Stimulated activated CD8-positive, alpha-beta memory T cell treated with anti-CD3 and anti-CD28 coated beads, Interleukin-7, amount 100 ng/mL, for 24 hours (primary cell): ENCODE data around the gene PKHD1.

ENCODE experiments used
- DNase-seq: peaks from one replicate; pipeline ENCODE4 v3.0.0-alpha.2; 2020; ENCODE audit warnings: low read depth

PKHD1 gene, protein sequence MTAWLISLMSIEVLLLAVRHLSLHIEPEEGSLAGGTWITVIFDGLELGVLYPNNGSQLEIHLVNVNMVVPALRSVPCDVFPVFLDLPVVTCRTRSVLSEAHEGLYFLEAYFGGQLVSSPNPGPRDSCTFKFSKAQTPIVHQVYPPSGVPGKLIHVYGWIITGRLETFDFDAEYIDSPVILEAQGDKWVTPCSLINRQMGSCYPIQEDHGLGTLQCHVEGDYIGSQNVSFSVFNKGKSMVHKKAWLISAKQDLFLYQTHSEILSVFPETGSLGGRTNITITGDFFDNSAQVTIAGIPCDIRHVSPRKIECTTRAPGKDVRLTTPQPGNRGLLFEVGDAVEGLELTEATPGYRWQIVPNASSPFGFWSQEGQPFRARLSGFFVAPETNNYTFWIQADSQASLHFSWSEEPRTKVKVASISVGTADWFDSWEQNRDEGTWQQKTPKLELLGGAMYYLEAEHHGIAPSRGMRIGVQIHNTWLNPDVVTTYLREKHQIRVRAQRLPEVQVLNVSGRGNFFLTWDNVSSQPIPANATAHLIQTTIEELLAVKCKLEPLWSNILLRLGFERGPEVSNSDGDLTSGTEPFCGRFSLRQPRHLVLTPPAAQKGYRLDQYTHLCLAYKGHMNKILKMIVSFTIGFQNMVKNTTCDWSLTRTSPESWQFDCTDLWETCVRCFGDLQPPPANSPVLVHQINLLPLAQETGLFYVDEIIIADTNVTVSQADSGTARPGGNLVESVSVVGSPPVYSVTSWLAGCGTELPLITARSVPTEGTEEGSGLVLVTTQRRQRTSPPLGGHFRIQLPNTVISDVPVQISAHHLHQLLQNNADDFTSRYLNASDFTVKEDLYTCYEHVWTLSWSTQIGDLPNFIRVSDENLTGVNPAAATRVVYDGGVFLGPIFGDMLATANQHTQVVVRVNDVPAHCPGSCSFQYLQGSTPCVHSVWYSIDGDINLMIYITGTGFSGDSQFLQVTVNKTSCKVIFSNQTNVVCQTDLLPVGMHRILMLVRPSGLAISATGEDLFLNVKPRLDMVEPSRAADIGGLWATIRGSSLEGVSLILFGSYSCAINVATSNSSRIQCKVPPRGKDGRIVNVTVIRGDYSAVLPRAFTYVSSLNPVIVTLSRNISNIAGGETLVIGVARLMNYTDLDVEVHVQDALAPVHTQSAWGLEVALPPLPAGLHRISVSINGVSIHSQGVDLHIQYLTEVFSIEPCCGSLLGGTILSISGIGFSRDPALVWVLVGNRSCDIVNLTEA (N-terminal part only)

DNA sequence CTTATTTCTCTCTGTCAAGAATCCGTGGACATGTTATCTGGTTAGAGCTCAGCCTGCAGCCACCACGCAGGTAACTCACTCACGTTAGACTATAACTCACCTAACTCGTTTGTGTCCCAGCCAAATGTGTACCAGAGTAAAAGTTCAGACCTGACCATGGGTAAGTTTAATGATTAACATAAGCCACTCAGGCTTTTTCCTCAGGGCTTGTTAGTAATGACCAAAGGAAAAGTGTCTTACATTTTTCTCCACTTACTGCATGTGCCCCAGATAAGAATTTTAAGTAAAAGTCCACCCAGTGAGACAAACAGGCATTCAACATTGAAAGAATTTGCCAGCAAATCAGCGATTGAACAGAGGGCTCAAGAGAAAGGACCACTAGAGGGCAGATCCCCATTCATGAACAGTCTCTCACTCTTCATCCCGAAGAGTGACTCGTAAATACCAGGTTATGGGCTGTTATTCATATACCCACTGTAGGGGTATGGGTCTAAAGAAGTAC, at the start of gene PKHD1:
Gene PKHD1 (minus strand): TSS at position 116 of the 502 bp plus-strand sequence. CDS start 2,680 bp downstream, outside the sequence.
- no peak for DNase-seq

DNA sequence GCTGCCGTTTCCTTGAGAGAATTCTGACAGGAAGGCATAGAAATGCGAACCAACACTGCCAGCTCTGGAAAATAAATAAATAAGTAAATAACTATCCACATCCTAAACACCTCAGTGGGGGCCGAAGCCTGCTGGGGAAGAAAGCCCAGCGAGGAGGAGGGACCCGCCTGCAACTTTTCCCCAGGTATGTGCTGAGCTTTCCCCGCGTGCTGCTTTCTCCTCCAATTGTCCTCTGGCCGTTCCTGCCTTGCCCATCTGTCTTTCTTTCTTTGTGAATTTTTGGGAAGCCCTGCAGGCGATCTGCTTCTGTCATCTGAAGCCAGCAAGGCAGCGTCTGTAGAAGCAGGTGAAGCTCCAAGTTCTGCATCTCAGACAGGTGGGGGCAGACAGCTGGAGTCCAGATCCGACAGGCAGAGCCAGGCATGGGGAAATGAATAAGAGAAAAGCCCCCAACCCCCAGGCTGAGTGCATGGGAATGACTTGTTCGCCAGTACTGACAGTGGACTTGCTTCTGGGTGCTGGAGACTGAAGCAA, 49.6 kb upstream of the PKHD1 start:
- no peak for DNase-seq

DNA sequence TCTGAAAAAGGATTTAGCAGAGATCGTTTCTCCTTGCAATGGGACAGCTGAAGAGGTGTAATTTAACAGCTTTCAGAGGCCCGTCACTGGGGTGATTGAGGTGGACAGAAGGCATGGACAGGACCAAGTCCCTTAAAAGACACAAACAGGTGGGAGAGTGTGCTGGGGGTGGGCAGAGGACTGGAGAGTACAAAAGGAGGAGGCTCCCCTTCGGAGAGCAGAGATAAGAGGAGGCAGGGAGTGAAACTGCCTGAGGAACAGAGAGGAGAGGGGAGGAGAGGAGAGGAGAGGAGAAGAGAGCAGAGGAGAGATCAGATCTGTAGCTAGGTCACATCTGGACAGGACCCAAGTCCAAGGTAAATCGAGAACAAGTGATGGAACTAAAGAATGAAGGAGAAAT, 48.6 kb upstream of the PKHD1 start:
- no peak for DNase-seq

DNA sequence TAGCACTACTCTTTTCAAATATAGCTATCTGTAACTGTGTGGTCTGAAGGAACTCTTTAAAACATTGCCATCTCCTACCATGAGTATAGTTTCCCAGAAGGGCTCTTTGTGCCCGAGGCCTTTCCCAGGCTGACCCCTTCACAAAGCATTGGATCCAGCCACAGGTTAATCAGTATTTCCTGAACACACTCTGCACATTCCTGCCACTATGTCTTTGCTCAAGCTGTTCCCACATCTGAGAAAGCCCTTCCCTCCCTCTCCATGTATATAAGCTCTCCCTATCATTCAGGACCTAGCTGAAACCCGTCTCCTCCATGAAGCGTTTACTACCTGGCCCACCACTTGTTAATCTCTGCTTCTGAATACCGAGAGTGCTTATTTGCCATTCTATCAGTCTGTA, 47.8 kb upstream of the PKHD1 start:
- DNase-seq = no peak

DNA sequence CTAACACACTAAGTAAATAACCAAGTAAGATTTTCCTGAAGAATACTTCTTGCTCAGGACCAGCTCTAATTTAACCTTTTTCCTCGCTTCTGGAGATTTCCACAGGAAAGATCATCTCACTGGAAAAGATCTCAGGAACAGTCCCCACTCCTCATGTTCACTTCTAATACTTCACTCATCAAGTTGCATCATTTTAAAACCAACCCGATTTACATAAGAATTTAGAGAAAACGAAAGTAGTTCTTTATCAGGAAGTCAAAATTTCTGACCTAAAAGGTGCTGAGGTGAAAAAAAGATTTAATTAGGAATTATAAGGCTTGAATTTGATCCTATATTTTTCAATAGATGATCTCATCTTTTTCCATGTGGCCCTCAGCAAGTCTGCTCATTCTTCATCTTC, 46.6 kb upstream of the PKHD1 start:
- no peak for DNase-seq

DNA sequence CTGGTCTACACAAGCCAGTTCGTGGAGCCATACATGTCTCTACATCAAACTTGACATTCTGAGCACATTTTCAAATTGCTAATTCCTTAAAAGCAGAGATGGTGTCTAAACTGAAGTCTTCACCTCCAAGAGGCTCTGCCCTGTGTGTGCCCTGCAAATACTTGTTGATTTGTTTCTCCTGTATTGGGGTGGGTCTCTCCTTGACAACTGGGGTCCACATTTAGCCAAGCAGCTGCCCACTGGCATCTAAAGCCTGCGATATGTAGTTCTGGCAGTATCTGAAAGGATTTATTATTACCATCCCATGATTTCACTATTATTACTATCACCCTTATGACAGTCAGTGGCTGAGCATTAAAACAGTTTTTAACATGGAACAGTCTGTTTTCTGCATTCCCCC, 45.9 kb upstream of the PKHD1 start:
- DNase-seq = no peak

DNA sequence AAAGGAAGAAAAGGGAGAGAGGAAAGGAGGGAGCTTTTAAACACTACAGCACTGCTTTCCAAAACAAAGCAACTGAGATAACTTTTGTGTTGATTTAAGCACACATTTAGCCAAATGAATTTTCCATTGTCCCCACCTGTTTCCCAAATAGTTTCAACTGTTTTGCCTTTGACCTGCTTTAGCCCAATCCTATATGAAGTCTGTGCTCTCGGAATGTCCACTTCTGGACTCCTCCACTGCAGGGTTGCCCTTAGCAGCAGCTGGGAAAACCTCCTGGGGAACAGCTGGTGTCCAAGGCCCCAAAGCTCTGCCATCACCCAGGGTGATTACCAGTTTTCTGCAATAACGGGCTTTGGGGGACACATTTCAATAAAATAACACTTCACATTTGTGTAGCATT, 44.9 kb upstream of the PKHD1 start:
- DNase-seq = no peak

DNA sequence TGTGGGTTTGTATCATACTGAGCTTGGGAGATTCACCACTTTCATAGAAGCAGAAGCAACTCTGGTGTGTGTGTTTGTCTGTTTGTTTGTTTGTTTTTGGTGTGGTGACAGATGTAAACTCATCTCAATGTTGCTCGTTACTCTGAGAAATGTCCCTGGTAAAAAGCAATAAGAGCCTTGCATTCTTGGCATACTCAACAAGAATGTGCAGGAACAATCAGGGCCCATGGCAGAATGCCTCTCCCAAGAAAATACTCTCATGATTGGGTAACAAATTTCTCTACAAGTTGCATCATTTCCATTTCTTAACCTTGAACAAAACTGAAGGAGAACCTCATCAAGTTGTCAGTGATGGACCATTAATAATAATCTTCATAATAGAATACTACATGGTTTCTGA, 43.0 kb upstream of the PKHD1 start:
- DNase-seq = no peak

DNA sequence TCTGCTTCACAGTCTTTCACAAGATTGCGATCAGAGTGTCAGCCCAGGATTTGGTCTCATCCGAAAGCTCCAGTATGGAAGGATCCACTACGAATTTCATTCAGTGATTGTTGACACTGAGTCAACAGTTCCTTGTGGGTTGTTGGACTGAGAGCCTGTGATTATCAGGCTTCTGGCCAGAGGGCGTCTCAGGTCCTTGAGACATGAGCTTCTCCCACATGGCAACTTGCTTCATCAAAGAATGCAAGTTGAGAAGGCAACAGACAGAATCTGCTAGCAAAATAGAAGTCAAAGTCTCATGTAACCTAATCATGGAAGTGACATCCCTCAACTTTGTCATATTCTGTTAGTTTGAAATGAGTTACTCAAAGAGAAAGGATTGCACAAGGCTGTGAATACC, 40.5 kb upstream of the PKHD1 start:
- DNase-seq = no peak

DNA sequence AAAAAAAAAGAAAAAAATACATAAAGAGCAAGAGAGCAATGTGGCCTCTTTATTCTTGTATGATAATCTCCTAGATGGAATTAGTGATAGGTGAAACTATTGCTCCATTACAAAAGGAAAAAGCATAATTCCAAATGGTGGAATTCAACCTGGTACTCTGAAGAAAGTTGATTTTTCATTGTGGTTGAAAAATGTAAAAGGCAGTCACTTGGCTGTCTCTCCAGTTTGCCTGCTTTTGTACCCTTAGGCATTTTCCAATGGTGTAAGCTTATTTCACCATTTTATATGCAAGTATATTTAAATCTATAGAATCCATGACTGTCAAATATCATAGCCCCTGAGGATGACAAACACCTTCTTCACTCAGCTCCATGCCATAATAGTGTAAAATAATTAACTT, 38.8 kb upstream of the PKHD1 start:
- DNase-seq = no peak

DNA sequence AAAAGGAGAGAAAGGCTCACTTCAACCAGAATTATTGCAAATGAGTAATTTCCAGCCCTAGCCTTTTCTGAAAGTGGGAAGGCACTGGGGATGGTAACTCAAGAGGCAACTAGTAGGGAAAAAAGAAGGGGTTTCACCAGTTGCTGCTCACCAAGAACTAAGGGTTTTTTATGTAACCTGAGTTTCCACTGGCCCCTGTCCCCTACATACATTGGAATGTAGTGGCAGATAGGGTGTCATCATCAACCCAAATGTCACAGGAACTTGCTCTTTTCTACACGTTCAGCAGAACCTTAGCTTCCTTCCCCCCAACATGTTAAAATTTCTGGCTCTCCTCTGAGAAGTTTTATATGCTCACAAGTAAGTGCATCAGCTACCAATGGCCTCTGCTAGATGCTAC, 38.2 kb upstream of the PKHD1 start:
- DNase-seq = no peak

DNA sequence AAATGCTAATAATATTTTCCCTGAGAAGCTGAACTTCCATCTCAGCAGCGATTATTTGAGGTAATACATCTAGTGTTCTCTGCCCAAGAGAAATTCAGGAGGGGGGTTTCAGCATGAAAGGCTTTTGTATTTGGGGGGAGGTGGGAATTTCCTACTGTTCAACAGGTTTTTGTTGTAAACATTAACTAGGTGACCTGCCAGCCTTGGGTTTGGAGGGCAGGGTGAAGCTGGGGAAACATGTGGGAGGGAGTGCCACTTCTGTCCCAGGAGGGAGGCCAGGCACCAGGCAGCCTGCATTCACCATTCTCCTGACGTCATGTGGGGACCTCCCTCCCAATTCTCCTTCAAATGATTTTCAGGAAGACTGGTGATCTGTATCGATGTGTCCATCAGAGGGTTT, 37.7 kb upstream of the PKHD1 start:
- DNase-seq = no peak

DNA sequence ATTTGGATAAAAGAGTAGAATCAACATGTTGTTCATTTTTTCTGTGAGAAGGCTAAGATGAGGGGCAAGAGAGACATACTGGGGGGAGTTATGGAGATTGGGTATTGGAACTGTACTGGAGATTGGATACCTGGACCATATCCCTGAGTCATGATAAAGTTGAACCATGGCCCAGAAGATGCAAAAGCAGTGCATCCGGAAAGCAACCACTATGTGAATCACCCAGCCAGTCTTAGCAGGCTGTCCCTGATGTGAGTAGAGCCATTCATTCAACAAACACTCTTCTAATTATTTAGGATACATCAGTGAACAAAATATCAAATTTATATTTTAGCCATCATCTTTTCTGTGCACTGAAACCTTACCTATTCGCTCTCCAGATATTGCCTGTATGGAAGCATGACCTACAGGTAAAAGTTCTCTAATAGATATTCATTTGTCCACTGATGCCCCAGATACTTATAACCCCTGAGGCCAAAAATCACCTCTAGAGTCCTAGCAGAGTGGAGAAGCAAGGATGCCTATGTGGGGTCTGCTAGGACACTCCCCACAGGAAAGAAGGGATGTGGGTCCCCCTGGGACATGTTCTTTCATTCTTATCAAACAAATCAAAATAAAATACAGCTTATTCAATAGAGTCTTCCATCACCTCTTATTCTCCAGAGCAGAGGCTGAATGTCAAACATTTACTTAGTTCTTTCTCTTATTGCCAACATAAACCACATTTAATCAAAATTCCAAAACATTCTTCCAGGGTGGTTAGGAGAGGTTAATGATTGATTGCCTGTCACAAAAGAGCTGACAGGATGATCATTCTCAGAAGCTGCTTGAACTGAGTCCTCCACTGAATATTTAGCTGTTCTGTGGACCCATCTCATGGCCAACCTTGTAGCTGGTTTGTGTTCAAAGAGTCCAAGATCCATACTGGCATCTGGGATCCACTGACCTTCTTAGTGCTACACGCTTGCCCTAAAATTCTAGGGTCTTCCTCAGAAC, 37.0 kb upstream of the PKHD1 start:
- no peak for DNase-seq

DNA sequence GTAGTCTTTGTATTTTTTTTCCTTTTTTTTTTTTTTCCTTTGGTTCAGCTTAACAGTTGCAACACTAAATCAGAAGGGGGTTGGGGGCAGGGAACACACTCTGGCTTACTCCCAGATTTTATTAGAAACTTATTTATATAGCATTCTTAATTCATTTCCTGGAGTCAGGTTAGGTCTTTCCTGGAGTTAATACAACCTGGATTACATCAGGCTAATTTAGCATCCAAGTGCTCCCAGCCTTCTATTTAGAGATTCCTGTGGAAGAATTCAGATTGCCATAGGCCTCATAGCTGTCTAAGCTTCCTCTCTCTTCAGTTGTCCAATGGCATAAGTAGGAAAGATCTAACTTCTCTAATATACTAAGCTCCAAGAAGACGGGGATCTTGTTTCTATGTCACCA, 35.8 kb upstream of the PKHD1 start:
- DNase-seq = no peak

DNA sequence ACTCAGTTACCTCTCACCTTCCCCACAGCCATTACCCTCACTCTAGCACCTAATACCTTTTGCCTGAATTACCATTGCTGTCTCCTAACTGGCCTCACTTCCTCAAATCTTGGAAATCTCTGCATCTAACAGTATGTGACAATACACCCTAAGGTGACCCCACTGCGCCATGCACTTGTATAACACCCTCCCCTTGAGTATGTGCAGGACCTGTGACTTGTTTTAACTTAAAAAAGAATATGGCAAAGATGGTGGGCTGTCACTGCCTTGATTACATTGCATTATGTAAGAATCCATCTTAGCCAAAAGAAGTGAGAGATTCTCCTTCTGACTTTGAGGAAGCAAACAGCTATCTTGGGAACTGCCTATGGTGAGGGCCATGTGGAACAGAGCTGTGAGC, 29.9 kb upstream of the PKHD1 start:
- no peak for DNase-seq

DNA sequence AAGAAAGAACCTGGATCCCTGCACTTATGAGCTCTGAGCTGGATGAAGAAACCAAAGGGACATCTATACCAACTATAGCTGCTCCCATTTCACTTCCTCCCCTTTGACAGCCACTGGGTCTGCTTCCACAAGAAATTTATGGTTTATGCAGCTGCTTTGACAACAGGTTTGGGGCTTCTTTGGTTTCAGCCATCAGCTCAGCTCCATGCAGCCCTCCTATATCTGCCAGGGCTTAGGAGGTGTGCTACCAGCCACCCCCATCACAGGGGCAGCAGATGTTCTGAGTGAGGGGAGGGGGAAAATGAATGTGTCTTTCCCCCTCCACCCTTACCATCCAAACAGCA, 29.2 kb upstream of the PKHD1 start:
- DNase-seq = no peak

DNA sequence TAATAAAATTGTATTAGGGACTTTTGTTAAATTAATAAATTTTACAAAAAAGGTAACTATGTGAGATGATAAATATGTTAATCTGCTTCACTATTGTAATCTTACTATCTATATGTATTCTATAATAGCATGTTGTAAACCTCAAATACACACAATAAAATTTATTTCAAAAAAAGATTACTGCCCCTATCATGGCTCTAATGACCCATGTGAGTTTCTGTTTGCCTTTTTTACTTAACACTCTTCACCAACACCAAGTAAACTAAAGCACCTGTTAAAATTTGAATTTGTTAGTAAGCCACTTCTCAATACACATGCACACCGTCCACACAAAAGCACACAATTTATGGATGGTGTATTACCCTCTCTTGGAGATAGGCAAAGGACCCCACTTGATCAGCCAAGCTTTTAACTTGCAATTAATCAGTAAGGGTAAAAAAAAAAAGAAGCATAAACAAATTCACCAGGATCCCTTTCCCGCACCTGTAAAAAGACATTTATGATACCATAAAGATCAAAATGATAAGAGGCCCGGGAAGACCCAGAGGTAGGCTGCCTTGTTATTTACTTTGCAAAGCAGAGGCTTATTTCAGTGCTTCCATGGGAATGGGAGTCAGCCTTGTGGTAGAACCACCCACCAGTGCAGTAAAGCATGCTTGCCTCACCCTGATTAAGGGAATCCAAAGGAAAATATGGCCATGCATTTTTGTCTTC, 28.6 kb upstream of the PKHD1 start:
- no peak for DNase-seq

DNA sequence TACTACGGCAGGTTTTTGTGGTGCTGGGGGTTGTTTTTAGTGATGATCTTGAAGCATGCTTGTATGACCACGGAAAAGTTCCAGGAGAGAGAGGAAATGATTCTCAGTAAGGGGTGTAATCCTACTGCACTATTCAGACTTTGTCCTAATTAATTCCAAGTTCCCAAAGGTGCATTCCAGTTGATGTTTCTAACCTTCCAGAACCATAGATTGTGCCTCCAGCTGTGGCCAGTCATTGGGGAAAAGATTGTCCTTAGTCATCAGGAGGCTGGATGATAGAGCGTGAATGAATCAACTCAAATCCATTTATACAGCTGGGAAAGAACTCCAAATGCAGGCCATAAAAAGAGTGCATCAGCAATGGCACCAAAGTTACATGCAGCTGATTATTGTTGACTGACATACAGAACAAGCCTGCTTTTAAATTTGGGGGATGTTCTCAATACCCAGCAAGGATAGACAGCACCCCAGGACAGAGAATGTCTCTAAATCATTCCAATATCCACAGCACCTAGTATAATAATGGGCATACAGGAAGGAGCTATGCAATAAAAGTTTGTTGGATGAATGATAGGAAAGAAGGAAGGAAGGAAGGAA, 27.8 kb upstream of the PKHD1 start:
- DNase-seq = no peak

DNA sequence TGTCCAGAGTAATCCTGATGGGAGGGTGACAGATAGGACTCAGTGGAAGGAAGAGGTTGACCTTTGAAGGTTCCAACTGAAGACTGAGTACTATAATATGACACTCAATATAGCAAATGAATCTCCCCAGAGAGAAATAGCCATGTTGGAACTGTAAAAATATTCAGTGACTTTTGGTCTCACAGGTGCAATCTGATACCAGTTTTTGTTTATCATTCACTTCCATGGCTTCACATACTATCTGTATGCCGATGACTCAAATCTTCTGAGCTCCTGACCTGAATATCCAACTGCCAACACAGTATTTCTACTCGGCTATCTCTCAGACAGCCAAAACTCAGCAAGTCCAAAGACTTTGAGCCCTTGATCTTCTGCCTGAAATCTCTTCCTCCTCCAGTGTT, 21.8 kb upstream of the PKHD1 start:
- no peak for DNase-seq

DNA sequence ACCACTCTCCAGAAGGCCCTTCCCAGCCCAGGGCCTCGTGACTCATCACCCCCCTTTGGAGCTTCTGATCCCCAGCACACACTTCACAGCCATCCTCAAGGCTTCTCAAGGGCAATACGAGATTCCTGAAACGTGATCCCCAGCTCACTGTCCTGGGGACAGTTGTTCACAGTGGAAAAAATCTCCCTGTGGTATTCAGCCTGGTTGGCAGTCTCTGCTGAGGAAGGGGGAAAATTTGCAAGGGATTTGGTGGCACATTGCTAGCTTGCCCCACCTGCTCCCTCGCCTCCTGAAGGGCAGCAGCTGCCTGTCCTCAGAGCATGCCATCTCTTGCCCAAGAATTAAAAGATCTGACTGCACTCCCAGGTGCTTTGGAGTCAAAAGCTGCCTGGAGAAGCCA, 20.7 kb upstream of the PKHD1 start:
- no peak for DNase-seq
